OCI-LY1 (cell line): ENCODE data around the gene DNM2.

Experiments used
- H2AFZ ChIP-seq: fragments of 200-600 bp; sonication (generic), shearing (Covaris generic); 2 replicates; pipeline ENCODE4 v1.6.0; 2014; ENCODE audit warnings: antibody characterized with exemption, mild to moderate bottlenecking, low read length
- H3F3A ChIP-seq: fragments of 200-600 bp; sonication (generic), shearing (Covaris generic); 2 replicates; pipeline ENCODE4 v1.6.0; 2014; ENCODE audit warnings: mild to moderate bottlenecking, antibody characterized with exemption, low read length, moderate library complexity; ENCODE audit not compliant: insufficient read depth
- H3K27ac ChIP-seq: fragments of 200-600 bp; sonication (generic); 2 replicates; pipeline ENCODE4 v1.5.1; 2014; ENCODE audit warnings: low read length, mixed run types, mild to moderate bottlenecking, low read depth; ENCODE audit not compliant: poor library complexity, severe bottlenecking
- H3K27me3 ChIP-seq: fragments of 200-600 bp; sonication (generic); 2 replicates; pipeline ENCODE4 v1.6.0; 2014; ENCODE audit warnings: antibody characterized with exemption, mild to moderate bottlenecking, low read length, moderate library complexity; ENCODE audit not compliant: insufficient read depth
- H3K36me3 ChIP-seq: fragments of 200-600 bp; sonication (generic); 2 replicates; pipeline ENCODE4 v1.6.1; 2014; ENCODE audit warnings: mild to moderate bottlenecking, antibody characterized with exemption, low read length, moderate library complexity, mixed read lengths; ENCODE audit not compliant: insufficient read depth
- H3K4me1 ChIP-seq: fragments of 200-600 bp; sonication (generic); 2 replicates; pipeline ENCODE4 v1.5.1; 2014; ENCODE audit warnings: mild to moderate bottlenecking, low read length, moderate library complexity; ENCODE audit not compliant: insufficient read depth, severe bottlenecking
- H3K4me2 ChIP-seq: fragments of 200-600 bp; sonication (generic), shearing (Covaris generic); 2 replicates; pipeline ENCODE4 v1.6.1; 2014; ENCODE audit warnings: low read length
- H3K4me3 ChIP-seq: fragments of 200-600 bp; sonication (generic); 2 replicates; pipeline ENCODE4 v1.5.1; 2014; ENCODE audit warnings: low read length, low read depth, mild to moderate bottlenecking, mixed read lengths; ENCODE audit not compliant: poor library complexity, severe bottlenecking
- H3K79me2 ChIP-seq: fragments of 200-600 bp; shearing (Covaris generic); 2 replicates; pipeline ENCODE4 v1.6.1; 2016; ENCODE audit warnings: mixed run types, low read length, mixed read lengths; ENCODE audit not compliant: insufficient read depth
- H3K9ac ChIP-seq: fragments of 200-600 bp; sonication (generic), shearing (Covaris generic); 2 replicates; pipeline ENCODE4 v1.6.1; 2014; ENCODE audit warnings: mild to moderate bottlenecking, low read length, mixed read lengths
- H3K9me2 ChIP-seq: fragments of 200-600 bp; sonication (generic), shearing (Covaris generic); 2 replicates; pipeline ENCODE4 v1.6.1; 2014; ENCODE audit warnings: low read depth, mild to moderate bottlenecking, low read length, mixed read lengths
- H3K9me3 ChIP-seq: fragments of 200-600 bp; shearing (Covaris generic); 2 replicates; pipeline ENCODE4 v1.6.1; 2014; ENCODE audit warnings: low read length, mixed read lengths
- H4K20me1 ChIP-seq: fragments of 200-600 bp; sonication (generic), shearing (Covaris generic); 2 replicates; pipeline ENCODE4 v1.6.0; 2016; ENCODE audit warnings: mild to moderate bottlenecking, low read length; ENCODE audit not compliant: insufficient read depth
- EZH2 ChIP-seq: fragments of 200-600 bp; sonication (generic), shearing (Covaris generic); IDR thresholded peaks from 2 replicates; pipeline ENCODE4 v1.8.0; 2017; ENCODE audit warnings: borderline replicate concordance, mixed run types, mild to moderate bottlenecking, antibody characterized with exemption, low read length, moderate library complexity, mixed read lengths
- TF ChIP-seq, protein P1 (sequence below): fragments of 200-600 bp; sonication (generic), shearing (Covaris generic); IDR thresholded peaks from 2 replicates; pipeline ENCODE4 v1.5.1; 2017; ENCODE audit warnings: mild to moderate bottlenecking, antibody characterized with exemption, low read length, moderate library complexity, mixed read lengths

DNM2 gene

DNA sequence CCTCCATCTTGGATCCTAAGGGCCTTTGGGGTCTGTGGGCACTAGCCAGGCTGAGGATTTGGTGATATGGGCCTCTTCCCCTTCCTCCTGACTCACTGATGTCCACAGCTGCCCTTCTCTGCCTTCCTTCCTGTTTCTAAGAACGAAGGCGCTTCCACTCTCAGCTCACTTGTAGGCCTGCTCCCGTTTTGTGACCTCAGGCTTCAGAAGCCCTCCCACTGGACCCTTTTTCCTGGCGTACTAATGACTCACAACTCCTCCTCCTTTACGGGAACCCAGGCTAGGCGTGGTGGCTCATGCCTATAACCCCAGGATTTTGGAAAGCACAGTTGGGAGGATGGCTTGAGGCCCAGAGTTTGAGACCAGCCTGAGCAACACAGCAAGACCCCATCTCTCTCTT is 62.5 kb downstream of the DNM2 start:
- no peak overlapping the region for H2AFZ ChIP-seq
- H3K27me3 ChIP-seq, result no peaks in the 10 kb centered on the region
- H3K4me2 ChIP-seq, result no peak overlapping the region
- TF ChIP-seq, protein P1, sequence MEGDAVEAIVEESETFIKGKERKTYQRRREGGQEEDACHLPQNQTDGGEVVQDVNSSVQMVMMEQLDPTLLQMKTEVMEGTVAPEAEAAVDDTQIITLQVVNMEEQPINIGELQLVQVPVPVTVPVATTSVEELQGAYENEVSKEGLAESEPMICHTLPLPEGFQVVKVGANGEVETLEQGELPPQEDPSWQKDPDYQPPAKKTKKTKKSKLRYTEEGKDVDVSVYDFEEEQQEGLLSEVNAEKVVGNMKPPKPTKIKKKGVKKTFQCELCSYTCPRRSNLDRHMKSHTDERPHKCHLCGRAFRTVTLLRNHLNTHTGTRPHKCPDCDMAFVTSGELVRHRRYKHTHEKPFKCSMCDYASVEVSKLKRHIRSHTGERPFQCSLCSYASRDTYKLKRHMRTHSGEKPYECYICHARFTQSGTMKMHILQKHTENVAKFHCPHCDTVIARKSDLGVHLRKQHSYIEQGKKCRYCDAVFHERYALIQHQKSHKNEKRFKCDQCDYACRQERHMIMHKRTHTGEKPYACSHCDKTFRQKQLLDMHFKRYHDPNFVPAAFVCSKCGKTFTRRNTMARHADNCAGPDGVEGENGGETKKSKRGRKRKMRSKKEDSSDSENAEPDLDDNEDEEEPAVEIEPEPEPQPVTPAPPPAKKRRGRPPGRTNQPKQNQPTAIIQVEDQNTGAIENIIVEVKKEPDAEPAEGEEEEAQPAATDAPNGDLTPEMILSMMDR, result no peak
- TF ChIP-seq EZH2, result no peak
- H3K4me3 ChIP-seq, result no peak overlapping the region
- no peak overlapping the region for H3K27ac ChIP-seq
- H3K36me3 ChIP-seq, result peaks cover 81% of the 10 kb centered on the region
- H3K79me2 ChIP-seq, result no peaks in the 10 kb centered on the region
- H3K9ac ChIP-seq, result no peak overlapping the region
- no peaks in the 10 kb centered on the region for H3K9me3 ChIP-seq
- H3K4me1 ChIP-seq, result peaks cover 9% of the 10 kb centered on the region
- no peaks in the 10 kb centered on the region for H4K20me1 ChIP-seq
- no peaks in the 10 kb centered on the region for H3F3A ChIP-seq
- H3K9me2 ChIP-seq, result no peaks in the 10 kb centered on the region

GRCh38 chr19:10782795-10783194 is 64.9 kb downstream of the DNM2 start:
- H3K4me2 ChIP-seq, result no peak overlapping the region
- H3K36me3 ChIP-seq, result peaks cover 79% of the 10 kb centered on the region

DNA sequence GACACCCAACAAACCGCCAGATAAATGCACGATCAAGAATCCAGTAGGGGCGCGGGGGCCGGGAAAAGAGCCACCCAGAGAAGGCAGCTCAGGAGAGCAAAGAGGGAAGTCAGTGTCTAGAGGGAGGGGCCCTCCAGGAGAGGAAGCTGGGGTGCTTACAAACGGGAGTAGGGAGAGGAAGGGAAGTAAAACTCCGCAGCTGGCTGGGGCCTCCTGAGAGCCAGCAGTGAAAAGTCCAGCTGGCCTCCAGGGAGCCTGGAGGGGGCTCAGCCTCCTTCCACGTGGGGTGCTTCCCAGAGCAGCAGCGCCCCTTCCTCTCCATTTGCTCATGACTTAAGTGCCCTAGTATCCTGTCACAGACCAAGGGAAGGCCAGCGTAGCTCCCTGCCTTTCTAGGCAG is 66.4 kb downstream of the DNM2 start:
- H3K4me3 ChIP-seq, result no peak overlapping the region
- H3K9me3 ChIP-seq, result no peaks in the 10 kb centered on the region
- H3K4me2 ChIP-seq, result no peak overlapping the region
- no peak overlapping the region for H3K9ac ChIP-seq
- TF ChIP-seq EZH2, result no peak
- TF ChIP-seq, protein P1, result no peak
- no peak overlapping the region for H2AFZ ChIP-seq
- no peaks in the 10 kb centered on the region for H4K20me1 ChIP-seq
- no peak overlapping the region for H3K27ac ChIP-seq
- no peaks in the 10 kb centered on the region for H3F3A ChIP-seq
- H3K36me3 ChIP-seq, result peaks cover 81% of the 10 kb centered on the region
- no peaks in the 10 kb centered on the region for H3K9me2 ChIP-seq
- no peaks in the 10 kb centered on the region for H3K27me3 ChIP-seq
- no peaks in the 10 kb centered on the region for H3K4me1 ChIP-seq
- H3K79me2 ChIP-seq, result no peaks in the 10 kb centered on the region

More at GRCh38 chr19:10782795-10783194, 64.9 kb downstream of the DNM2 start:
- Histone ChIP-seq H4K20me1 (no peaks in the 10 kb centered on the region), H3F3A (no peaks in the 10 kb centered on the region), H2AFZ (no peak overlapping the region), H3K9ac (no peak overlapping the region), H3K79me2 (no peaks in the 10 kb centered on the region), H3K4me1 (no peaks in the 10 kb centered on the region), H3K4me3 (no peak overlapping the region), H3K9me3 (no peaks in the 10 kb centered on the region), H3K9me2 (no peaks in the 10 kb centered on the region), H3K27me3 (no peaks in the 10 kb centered on the region), H3K27ac (no peak overlapping the region)
- TF ChIP-seq, protein P1, result no peak
- TF ChIP-seq EZH2, result no peak
